Measurements from ENCODE around the gene LYAR.

The LYAR gene

GRCh38 chr4:4308800-4309441 lies 19.0 kb upstream of the LYAR start:
- Histone ChIP-seq H3K9me3 (ENCODE audit: control insufficient read depth, insufficient read depth, low read depth, low read length) (no peaks in the 10 kb centered on the region), H3K4me3 (ENCODE audit: low read depth, low read length) (no peak overlapping the region), H3K36me3 (ENCODE audit: control insufficient read depth in 2 of 2, insufficient read depth in 1 of 2, low read length in 2 of 2) (peaks cover 0 to 43% of the 10 kb centered on the region in 2 experiments; a peak in 2 of 3 replicates), H3K27ac (ENCODE audit: extremely low read depth, low read depth, low read length) (no peak overlapping the region), H3K4me1 (ENCODE audit: control insufficient read depth, insufficient read depth, low read length) (no peaks in the 10 kb centered on the region)
- no peak for TF ChIP-seq ZSCAN18 (tag by site-specific recombination; IDR thresholded peaks at IDR 0.05)
- TF ChIP-seq ZNF184 (tag by site-specific recombination; IDR thresholded peaks at IDR 0.05), result no peak
- TF ChIP-seq ZNF174 (tag by site-specific recombination; IDR thresholded peaks at IDR 0.05), result no peak
- no peak for TF ChIP-seq GLI4 (tag by site-specific recombination; IDR thresholded peaks at IDR 0.05)
- no peak for TF ChIP-seq ZNF704 (tag by site-specific recombination; IDR thresholded peaks at IDR 0.05)
- no peak for TF ChIP-seq ZNF239 (tag by site-specific recombination; IDR thresholded peaks at IDR 0.05)
- TF ChIP-seq ZSCAN5A (tag by site-specific recombination; IDR thresholded peaks at IDR 0.05), result no peak
- TF ChIP-seq ZNF670 (tag by site-specific recombination; IDR thresholded peaks at IDR 0.05; ENCODE audit: low read depth), result no peak
- TF ChIP-seq ZNF18 (tag by site-specific recombination; IDR thresholded peaks at IDR 0.05), result no peak
- TF ChIP-seq ZNF626 (tag by site-specific recombination; IDR thresholded peaks at IDR 0.05), result no peak
- no peak for TF ChIP-seq ZSCAN30 (tag by site-specific recombination; IDR thresholded peaks at IDR 0.05)
- POLR2A ChIA-PET, result no interaction called here
- CTCF ChIA-PET, result no interaction called here

- H3K27ac ChIP-seq (ENCODE audit: extremely low read depth, low read depth, low read length), result no peak overlapping the region
- peaks cover 0 to 38% of the 10 kb centered on the region in 2 experiments; a peak in 2 of 3 replicates for H3K36me3 ChIP-seq (ENCODE audit: control insufficient read depth in 2 of 2, insufficient read depth in 1 of 2, low read length in 2 of 2)
- H3K4me1 ChIP-seq (ENCODE audit: control insufficient read depth, insufficient read depth, low read length), result no peaks in the 10 kb centered on the region
- ChIA-PET CTCF (interaction anchor here (1.3 kb wide), 1 partner anchor 47 kb away, joined by 3 read pairs; no protein-coding TSS in a partner anchor), POLR2A (no interaction called here)
- no peak for TF ChIP-seq INSM2 (tag by site-specific recombination; IDR thresholded peaks at IDR 0.05)
- TF ChIP-seq ZNF521 (tag by site-specific recombination; IDR thresholded peaks at IDR 0.05), result no peak
- no peak for TF ChIP-seq ZNF692 (tag by site-specific recombination; IDR thresholded peaks at IDR 0.05)
- TF ChIP-seq ZNF792 (tag by site-specific recombination; IDR thresholded peaks at IDR 0.05), result no peak
- TF ChIP-seq ZNF239 (tag by site-specific recombination; IDR thresholded peaks at IDR 0.05), result no peak
- TF ChIP-seq ZBTB21 (tag by site-specific recombination; IDR thresholded peaks at IDR 0.05), result no peak
- TF ChIP-seq ZBTB17 (tag by site-specific recombination; IDR thresholded peaks at IDR 0.05), result no peak
- TF ChIP-seq EGR2 (tag by site-specific recombination; IDR thresholded peaks at IDR 0.05; ENCODE audit: low read depth), result no peak
- TF ChIP-seq BCL6B (tag by site-specific recombination; IDR thresholded peaks at IDR 0.05), result no peak
- no peak for TF ChIP-seq ZNF10 (tag by site-specific recombination; IDR thresholded peaks at IDR 0.05)
- TF ChIP-seq ZFP41 (tag by site-specific recombination; IDR thresholded peaks at IDR 0.05; ENCODE audit: borderline replicate concordance), result no peak
- TF ChIP-seq ZNF292 (tag by site-specific recombination; IDR thresholded peaks at IDR 0.05; ENCODE audit: borderline replicate concordance, low read depth), result no peak
- no peak overlapping the region for H3K4me3 ChIP-seq (ENCODE audit: low read depth, low read length)
- no peaks in the 10 kb centered on the region for H3K9me3 ChIP-seq (ENCODE audit: control insufficient read depth, insufficient read depth, low read depth, low read length)
Observed at GRCh38 chr4:4306920-4307319, 17.0 kb upstream of the LYAR start.

Measured in HEK293 (cell line).